ENCODE results near the gene OGG1.

GRCh38 chr3:9725775-9726515 lies 23.8 kb upstream of the OGG1 start:
- TF ChIP-seq CTCF (IDR thresholded peaks at IDR 0.05) (no peak), EP300 (IDR thresholded peaks at IDR 0.05) (no peak), POLR2A (IDR thresholded peaks at IDR 0.05) (no peak)
